A673 (cell line): ENCODE results near the gene PRPH2. TPM values are rescaled to one million over a fixed set of nuclear protein-coding genes. Genes with fewer than 3 reads are reported as not detected.

Experiments
- BruUV-seq: library from RNA; stranded (reverse); fragments of 400-500 nt; replicated peaks from 2 replicates; lab custom pipeline; 2021; lab: Mats Ljungman, UMichigan
- CTCF ChIA-PET: fragments of 300-600 bp; sonication (Branson Sonifier 250); formaldehyde crosslinking; loops from one replicate; lab custom pipeline; 2022; ENCODE audit warnings: antibody characterized with exemption; lab: Charles Lee
- POLR2A ChIA-PET: fragments of 300-600 bp; sonication (Branson Sonifier 250); formaldehyde crosslinking; loops from one replicate; lab custom pipeline; 2022; ENCODE audit warnings: antibody characterized with exemption; ENCODE audit not compliant: low non-redundant PET; lab: Charles Lee
- DNase-seq: peaks from one replicate; pipeline ENCODE4 v3.0.0-alpha.2; 2015; ENCODE audit warnings: low spot score
- H3K27ac ChIP-seq: fragments of 200-600 bp; sonication (generic); 2 replicates; pipeline ENCODE4 v1.5.1; 2016; ENCODE audit warnings: mixed run types, low read depth, mild to moderate bottlenecking, mixed read lengths, antibody characterized with exemption, low read length; ENCODE audit not compliant: poor library complexity, severe bottlenecking
- H3K27me3 ChIP-seq: fragments of 200-600 bp; sonication (generic); replicated peaks from 2 replicates; pipeline ENCODE4 v1.6.1; 2017; ENCODE audit warnings: mixed run types, low read depth, mild to moderate bottlenecking, mixed read lengths, antibody characterized with exemption, low read length; ENCODE audit not compliant: insufficient read depth, poor library complexity
- H3K36me3 ChIP-seq: fragments of 200-600 bp; sonication (generic); 2 replicates; pipeline ENCODE4 v1.6.1; 2016; ENCODE audit warnings: mixed run types, mild to moderate bottlenecking, mixed read lengths, antibody characterized with exemption, low read length; ENCODE audit not compliant: insufficient read depth, poor library complexity, severe bottlenecking
- H3K4me1 ChIP-seq: fragments of 200-600 bp; sonication (generic); 2 replicates; pipeline ENCODE4 v1.6.1; 2017; ENCODE audit warnings: mixed run types, mild to moderate bottlenecking, mixed read lengths, antibody characterized with exemption, low read length; ENCODE audit not compliant: insufficient read depth, poor library complexity, severe bottlenecking
- H3K4me3 ChIP-seq: fragments of 200-600 bp; sonication (generic); 2 replicates; pipeline ENCODE4 v1.5.1; 2016; ENCODE audit warnings: low read depth, mixed run types, mild to moderate bottlenecking, mixed read lengths, low read length; ENCODE audit not compliant: poor library complexity, severe bottlenecking
- H3K9me3 ChIP-seq: fragments of 200-600 bp; sonication (generic); 2 replicates; pipeline ENCODE4 v1.6.1; 2016; ENCODE audit warnings: mixed run types, low read depth, mild to moderate bottlenecking, mixed read lengths, antibody characterized with exemption, low read length; ENCODE audit not compliant: poor library complexity, severe bottlenecking
- CTCF ChIP-seq: fragments of 300-800, 200-600 bp; sonication (generic); conservative IDR thresholded peaks from 2 replicates; pipeline ENCODE4 v1.5.1; 2017; ENCODE audit warnings: low read depth, mild to moderate bottlenecking, antibody characterized with exemption, low read length, moderate library complexity, mixed read lengths
- EZH2 ChIP-seq: fragments of 200-600 bp; sonication (generic); IDR thresholded peaks from 2 replicates; pipeline ENCODE4 v1.6.1; 2017; ENCODE audit warnings: borderline replicate concordance, low read depth, mild to moderate bottlenecking, mixed read lengths, antibody characterized with exemption, low read length; ENCODE audit not compliant: poor library complexity, severe bottlenecking
- intact Hi-C: fragments of 100-400 bp; cut with micrococcal nuclease; formaldehyde crosslinking; loops from one replicate; pipeline ENCODE4 v1.10.0; 2022; ENCODE audit not compliant: unreplicated experiment
- total RNA-seq: library from RNA; stranded (reverse); gene quantifications from 2 replicates; pipeline ENCODE4 v1.2.3, GENCODE V29; 2021

The PRPH2 gene
- total RNA-seq, 1 experiment from 2014 or later = 0.41 TPM

DNA sequence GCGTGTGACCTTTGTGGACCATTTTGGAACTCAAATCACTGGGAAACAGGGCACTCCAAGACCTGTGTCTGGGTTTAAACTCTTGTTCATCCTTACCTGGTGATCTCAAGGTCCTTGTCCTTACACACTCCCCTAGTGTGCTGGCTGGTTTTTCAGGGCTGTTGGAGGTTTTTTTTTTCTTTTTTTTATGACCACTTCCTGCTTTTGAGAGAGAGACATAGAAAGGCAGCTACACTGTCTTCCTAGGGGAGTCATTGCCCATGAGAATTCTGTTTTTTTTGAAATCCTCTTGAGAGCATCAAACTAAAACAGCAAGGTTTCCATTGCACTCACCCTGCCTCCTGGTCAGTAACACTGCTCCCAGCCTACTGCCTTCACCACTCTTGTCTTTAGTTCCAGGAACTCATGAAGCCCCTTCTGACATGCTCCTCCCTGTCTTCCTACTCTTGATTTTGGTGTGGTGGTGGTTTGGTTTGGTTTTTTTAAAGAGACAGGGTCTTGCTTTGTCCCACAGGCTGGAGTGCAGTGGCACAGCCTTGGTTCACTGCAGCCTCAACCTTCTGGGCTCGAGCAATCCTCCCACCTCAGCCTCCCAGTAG lies 28.6 kb downstream of the PRPH2 start:
- intact Hi-C loops = no loop called here
- no peak for TF ChIP-seq EZH2
- TF ChIP-seq CTCF = no peak
- DNase-seq = no peak

DNA sequence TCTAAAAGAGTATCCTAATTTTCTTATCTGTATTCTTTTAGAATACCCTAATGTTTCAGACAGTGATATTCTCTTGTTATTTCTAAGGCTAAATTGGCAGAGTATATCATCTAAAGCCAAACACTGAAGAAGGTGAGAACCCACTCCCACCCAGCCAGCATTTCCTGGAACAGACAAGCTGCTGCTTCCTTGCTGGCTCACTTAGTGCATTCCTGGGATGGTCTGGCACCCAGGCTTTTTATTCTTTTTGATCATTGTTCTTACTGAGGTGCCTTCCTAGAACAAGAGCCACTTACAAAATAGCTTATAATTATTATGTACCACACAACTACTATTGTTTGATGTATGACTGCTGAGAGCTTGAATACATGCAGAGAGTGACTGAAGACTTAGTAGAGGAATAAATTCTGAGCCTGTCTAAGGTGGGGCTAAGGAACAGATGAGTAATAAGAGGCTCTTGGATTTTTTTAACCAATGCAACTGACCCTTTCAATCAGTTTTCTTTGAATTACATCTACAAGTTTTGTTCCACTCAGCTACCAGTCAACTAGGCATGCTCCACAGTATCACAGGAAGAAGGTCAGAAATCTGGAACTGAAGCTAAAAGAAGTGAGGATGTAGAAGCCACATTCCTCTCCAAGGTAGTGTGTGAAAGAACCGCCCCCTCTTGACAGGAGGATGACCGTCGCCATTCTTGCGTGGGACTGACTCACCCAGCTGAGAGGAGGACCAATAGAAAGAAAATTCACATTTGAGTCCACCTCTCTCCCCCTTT lies 30.1 kb downstream of the PRPH2 start:
- ChIA-PET CTCF (no interaction called here), POLR2A (no interaction called here)
- H3K4me1 ChIP-seq = no peaks in the 10 kb centered on the region
- DNase-seq = no peak
- no TSS peak for BruUV-seq
- no peak overlapping the region for H3K27ac ChIP-seq
- H3K27me3 ChIP-seq = no peaks in the 10 kb centered on the region
- H3K4me3 ChIP-seq = no peak overlapping the region
- intact Hi-C loops = no loop called here
- TF ChIP-seq EZH2 (no peak), CTCF (no peak)
- peaks cover 47% of the 10 kb centered on the region for H3K36me3 ChIP-seq
- H3K9me3 ChIP-seq = no peaks in the 10 kb centered on the region

More for the DNA sequence above, 28.6 kb downstream of the PRPH2 start:
- ChIA-PET CTCF (interaction anchor here (0.9 kb wide), 1 partner anchor 35 kb away, joined by 3 read pairs; no protein-coding TSS in a partner anchor), POLR2A (no interaction called here)
- Histone ChIP-seq H3K36me3 (peaks cover 36% of the 10 kb centered on the region), H3K27me3 (no peaks in the 10 kb centered on the region), H3K4me3 (no peak overlapping the region), H3K27ac (no peak overlapping the region), H3K9me3 (no peaks in the 10 kb centered on the region), H3K4me1 (no peaks in the 10 kb centered on the region)
- BruUV-seq = no TSS peak

GRCh38 chr6:42690872-42691271 lies 31.5 kb downstream of the PRPH2 start:
- POLR2A ChIA-PET = no interaction called here
- intact Hi-C loops = no loop called here
- H3K4me3 ChIP-seq = no peak overlapping the region
- no peaks in the 10 kb centered on the region for H3K9me3 ChIP-seq
- TF ChIP-seq CTCF (no peak), EZH2 (no peak)
- no peaks in the 10 kb centered on the region for H3K27me3 ChIP-seq
- no peaks in the 10 kb centered on the region for H3K4me1 ChIP-seq
- CTCF ChIA-PET = no interaction called here
- H3K36me3 ChIP-seq = peaks cover 47% of the 10 kb centered on the region
- H3K27ac ChIP-seq = no peak overlapping the region
- no peak for DNase-seq
- BruUV-seq = no TSS peak
